Skeletal muscle tissue (tissue), 4 donors: ENCODE measurements around the gene LRRFIP1. TPM values are rescaled to one million over a fixed set of nuclear protein-coding genes. Genes with fewer than 3 reads are reported as not detected.
A peak's percentile ranks its signal among the peaks of the same experiment; 100 is the strongest.

ENCODE experiments used
- H3K27ac ChIP-seq: one replicate; pipeline ENCODE4 v1.7.0; 2013; ENCODE audit warnings: mild to moderate bottlenecking, low read depth, low read length, inconsistent platforms
- H3K27me3 ChIP-seq, 3 donors: one replicate each; pipeline ENCODE4 v1.7.0; 2013; ENCODE audit warnings: low read length in 3 of 3; ENCODE audit not compliant: control insufficient read depth in 3 of 3, insufficient read depth in 3 of 3
- H3K36me3 ChIP-seq, 3 donors: one replicate each; pipeline ENCODE4 v1.7.0; 2013; ENCODE audit warnings: low read length in 3 of 3; ENCODE audit not compliant: control insufficient read depth in 3 of 3, insufficient read depth in 3 of 3
- H3K4me1 ChIP-seq, 3 donors: one replicate each; pipeline ENCODE4 v1.7.0; 2013; ENCODE audit warnings: low read length in 3 of 3, mild to moderate bottlenecking in 3 of 3; ENCODE audit not compliant: control insufficient read depth in 3 of 3, insufficient read depth in 3 of 3
- H3K4me3 ChIP-seq, 3 donors: one replicate each; pipeline ENCODE4 v1.7.0; 2013; ENCODE audit warnings: low read length in 3 of 3
- H3K9ac ChIP-seq, 3 donors: one replicate each; pipeline ENCODE4 v1.7.0; 2013; ENCODE audit warnings: low read length in 3 of 3, mild to moderate bottlenecking in 3 of 3, moderate library complexity in 2 of 3, low read depth in 1 of 3
- H3K9me3 ChIP-seq, 3 donors: one replicate each; pipeline ENCODE4 v1.7.0; 2013; ENCODE audit warnings: low read length in 3 of 3; ENCODE audit not compliant: control insufficient read depth in 3 of 3
- total RNA-seq: library from RNA; depleted of rRNA; stranded (reverse); fragments of >200 nt; gene quantifications from one replicate; pipeline ENCODE4 v1.2.3, GENCODE V29; 2014
- donor health status: Osteomylitis.

Gene LRRFIP1
- total RNA-seq, 1 donor from 2014 or later, result 65.8 TPM

GRCh38 chr2:237629739-237630138, 2.4 kb downstream of the LRRFIP1 start:
- H3K4me1 ChIP-seq, result peaks cover 70 to 85% (median 79%) of the 10 kb centered on the region in 3 donors
- H3K4me3 ChIP-seq, result peak overlapping the region in 1 of 3 donors; percentile 13

GRCh38 chr2:237630216-237631000, 3.0 kb downstream of the LRRFIP1 start:
- peak overlapping the region in 2 of 3 donors; percentile 42 to 64 for H3K9ac ChIP-seq
- peaks cover 0 to 4% (median 2%) of the 10 kb centered on the region in 3 donors for H3K36me3 ChIP-seq

More at GRCh38 chr2:237629739-237630138, 2.4 kb downstream of the LRRFIP1 start:
- no peaks in the 10 kb centered on the region for H3K27me3 ChIP-seq
- H3K36me3 ChIP-seq, result peaks cover 0 to 4% (median 2%) of the 10 kb centered on the region in 3 donors
- no peaks in the 10 kb centered on the region for H3K9me3 ChIP-seq
- H3K9ac ChIP-seq, result peak overlapping the region in 2 of 3 donors; percentile 14 to 60
- peak overlapping the region; percentile 84 for H3K27ac ChIP-seq

GRCh38 chr2:237631007-237631785, 3.8 kb downstream of the LRRFIP1 start:
- peaks cover 59 to 71% (median 67%) of the 10 kb centered on the region in 3 donors for H3K4me1 ChIP-seq

More at GRCh38 chr2:237630216-237631000, 3.0 kb downstream of the LRRFIP1 start:
- Histone ChIP-seq H3K4me1 (peaks cover 67 to 79% (median 74%) of the 10 kb centered on the region in 3 donors), H3K27me3 (no peaks in the 10 kb centered on the region), H3K9me3 (no peaks in the 10 kb centered on the region), H3K4me3 (peak overlapping the region in 2 of 3 donors; percentile 11 to 29), H3K27ac (peak overlapping the region; percentile 84)

GRCh38 chr2:237631801-237632585, 4.6 kb downstream of the LRRFIP1 start:
- Histone ChIP-seq H3K9ac (peak overlapping the region in 2 of 3 donors; percentile 2 to 68), H3K27me3 (no peaks in the 10 kb centered on the region), H3K36me3 (peaks cover 0 to 4% (median 2%) of the 10 kb centered on the region in 3 donors), H3K9me3 (no peaks in the 10 kb centered on the region), H3K27ac (peak overlapping the region; percentile 45), H3K4me1 (peaks cover 64 to 68% (median 65%) of the 10 kb centered on the region in 3 donors), H3K4me3 (no peak overlapping the region)

More at GRCh38 chr2:237631007-237631785, 3.8 kb downstream of the LRRFIP1 start:
- Histone ChIP-seq H3K9ac (peak overlapping the region in 1 of 3 donors; percentile 64), H3K27me3 (no peaks in the 10 kb centered on the region), H3K27ac (peak overlapping the region; percentile 84), H3K36me3 (peaks cover 0 to 4% (median 2%) of the 10 kb centered on the region in 3 donors), H3K4me3 (peak overlapping the region; percentile 11 to 29 (median 14)), H3K9me3 (no peaks in the 10 kb centered on the region)

- no peaks in the 10 kb centered on the region for H3K9me3 ChIP-seq
- peaks cover 0 to 4% (median 2%) of the 10 kb centered on the region in 3 donors for H3K36me3 ChIP-seq
- peak overlapping the region; percentile 34 to 68 (median 45) for H3K9ac ChIP-seq
- H3K27me3 ChIP-seq, result no peaks in the 10 kb centered on the region
- H3K4me3 ChIP-seq, result peak overlapping the region in 1 of 3 donors; percentile 46
- H3K4me1 ChIP-seq, result peaks cover 73 to 75% (median 73%) of the 10 kb centered on the region in 3 donors
- H3K27ac ChIP-seq, result peak overlapping the region; percentile 67
Measured at GRCh38 chr2:237633061-237633561, 5.7 kb downstream of the LRRFIP1 start.

- Histone ChIP-seq H3K9me3 (no peaks in the 10 kb centered on the region), H3K36me3 (no peaks in the 10 kb centered on the region), H3K27me3 (no peaks in the 10 kb centered on the region), H3K4me3 (no peak overlapping the region), H3K27ac (no peak overlapping the region), H3K9ac (no peak overlapping the region), H3K4me1 (peaks cover 67 to 74% (median 68%) of the 10 kb centered on the region in 3 donors)
Measured at GRCh38 chr2:237636578-237636977, 9.2 kb downstream of the LRRFIP1 start.

- Histone ChIP-seq H3K9ac (no peak overlapping the region), H3K4me3 (no peak overlapping the region), H3K9me3 (no peaks in the 10 kb centered on the region), H3K4me1 (peaks cover 65 to 74% (median 67%) of the 10 kb centered on the region in 3 donors), H3K27me3 (no peaks in the 10 kb centered on the region), H3K36me3 (no peaks in the 10 kb centered on the region), H3K27ac (no peak overlapping the region)
Measured at GRCh38 chr2:237637429-237638135, 10.2 kb downstream of the LRRFIP1 start.

- peak overlapping the region; percentile 87 for H3K27ac ChIP-seq
- H3K36me3 ChIP-seq, result no peaks in the 10 kb centered on the region
- no peak overlapping the region for H3K4me3 ChIP-seq
- no peaks in the 10 kb centered on the region for H3K27me3 ChIP-seq
- no peaks in the 10 kb centered on the region for H3K9me3 ChIP-seq
- peaks cover 65 to 74% (median 65%) of the 10 kb centered on the region in 3 donors for H3K4me1 ChIP-seq
- H3K9ac ChIP-seq, result peak overlapping the region in 2 of 3 donors; percentile 59 to 71
Measured at GRCh38 chr2:237638176-237638575, 10.8 kb downstream of the LRRFIP1 start.
